HepG2 (cell line): ENCODE measurements around the gene TMA7B.

Source experiments
- EP300 ChIP-seq, 3 experiments: sonication (generic) in 1 of 3; formaldehyde crosslinking in 1 of 3; IDR thresholded peaks; 2 replicates each; pipeline versions ENCODE4 v1.5.1 to v1.6.1; 2011 to 2020; ENCODE audit warnings: low read depth in 2 of 3, low read length in 2 of 3, borderline replicate concordance in 1 of 3, improper control_type of control experiment in 1 of 3, mild to moderate bottlenecking in 1 of 3, missing genetic modification reagents in 1 of 3, moderate library complexity in 1 of 3
- FOXK2 ChIP-seq: fragments of 450-650 bp; IDR thresholded peaks from 2 replicates; pipeline ENCODE4 v1.6.1; 2016
- GPN1 ChIP-seq: sonication (generic); formaldehyde crosslinking; IDR thresholded peaks from 2 replicates; pipeline ENCODE4 v1.5.1; 2020; ENCODE audit warnings: missing genetic modification reagents, borderline replicate concordance
- HDAC1 ChIP-seq: sonication (generic); formaldehyde crosslinking; IDR thresholded peaks from 2 replicates; pipeline ENCODE4 v1.5.1; 2020; ENCODE audit warnings: mild to moderate bottlenecking, missing genetic modification reagents
- PITX1 ChIP-seq: sonication (generic); formaldehyde crosslinking; IDR thresholded peaks from 2 replicates; pipeline ENCODE4 v1.5.1; 2020; ENCODE audit warnings: mild to moderate bottlenecking, missing genetic modification reagents
- POLR2A ChIP-seq, 2 experiments: IDR thresholded peaks; 2 replicates each; pipeline ENCODE4 v1.6.1; 2011; ENCODE audit warnings: low read depth in 2 of 2, low read length in 2 of 2, mild to moderate bottlenecking in 1 of 2, moderate library complexity in 1 of 2; ENCODE audit not compliant: insufficient read depth in 1 of 2
- RXRA ChIP-seq: sonication (generic); formaldehyde crosslinking; IDR thresholded peaks from 2 replicates; pipeline ENCODE4 v1.5.1; 2020; ENCODE audit warnings: missing genetic modification reagents
- SP1 ChIP-seq, 2 experiments: fragments of 450-650 bp in 1 of 2; sonication (generic) in 1 of 2; formaldehyde crosslinking in 1 of 2; IDR thresholded peaks; 2 replicates each; pipeline versions ENCODE4 v1.4.0 to v1.6.1; 2016 to 2020; ENCODE audit warnings: missing genetic modification reagents in 1 of 2
- ZC3H4 ChIP-seq: sonication (generic); formaldehyde crosslinking; IDR thresholded peaks from 2 replicates; pipeline ENCODE4 v1.4.0; 2020; ENCODE audit warnings: missing genetic modification reagents, borderline replicate concordance
- ZNF331 ChIP-seq: sonication (generic); formaldehyde crosslinking; IDR thresholded peaks from 2 replicates; pipeline ENCODE4 v1.4.0; 2020; ENCODE audit warnings: missing genetic modification reagents
- ZNF510 ChIP-seq: sonication (generic); formaldehyde crosslinking; IDR thresholded peaks from 2 replicates; pipeline ENCODE4 v1.4.0; 2020; ENCODE audit warnings: low read depth, mild to moderate bottlenecking, missing genetic modification reagents
- TF ChIP-seq, protein P1 (sequence below): sonication (generic); formaldehyde crosslinking; IDR thresholded peaks from 2 replicates; pipeline ENCODE4 v1.4.0; 2020; ENCODE audit warnings: missing genetic modification reagents, borderline replicate concordance
- TF ChIP-seq, protein P2 (sequence below): sonication (generic); formaldehyde crosslinking; IDR thresholded peaks from 2 replicates; pipeline ENCODE4 v1.5.0; 2020; ENCODE audit warnings: missing genetic modification reagents
- TF ChIP-seq, protein P3 (sequence below): sonication (generic); formaldehyde crosslinking; IDR thresholded peaks from 2 replicates; pipeline ENCODE4 v1.5.0; 2020; ENCODE audit warnings: mild to moderate bottlenecking, missing genetic modification reagents, moderate library complexity

DNA sequence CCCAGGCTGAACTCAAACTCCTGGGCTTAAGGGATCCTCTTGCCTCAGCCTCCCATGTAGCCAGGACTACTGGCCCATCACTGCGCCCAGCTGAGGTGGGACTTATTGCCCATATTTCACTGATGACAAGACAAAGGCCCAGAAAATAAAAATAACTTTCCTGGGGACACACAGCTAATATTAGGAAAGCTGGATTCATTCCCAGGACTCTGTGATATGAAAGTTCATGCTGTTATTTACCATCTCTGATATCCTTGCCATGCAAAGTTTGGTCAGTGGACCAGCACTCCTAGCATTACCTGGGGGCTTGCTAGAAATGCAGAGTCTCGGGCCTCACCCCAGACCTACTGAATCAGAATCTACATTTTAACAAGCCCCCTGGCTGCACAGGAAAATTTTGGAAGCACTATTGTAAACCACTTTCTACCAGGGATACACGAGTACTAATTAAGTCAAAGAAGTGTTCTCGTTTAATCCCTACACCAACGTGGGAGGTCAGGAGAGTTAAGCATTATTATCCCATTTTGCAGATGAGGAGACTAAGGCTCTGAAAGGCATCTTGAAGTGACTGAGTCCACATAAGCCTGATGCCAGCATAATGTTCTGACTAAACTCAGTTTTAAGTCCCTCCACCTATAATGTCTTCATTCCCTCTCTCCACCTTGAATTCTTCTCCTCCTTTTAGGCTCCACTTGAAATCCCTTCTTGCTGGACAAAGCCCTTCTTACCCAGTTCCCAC lies 32.1 kb downstream of the TMA7B start:
- no peak for TF ChIP-seq ZNF331 (CRISPR knock-in tag)
- no peak for TF ChIP-seq ZC3H4 (CRISPR knock-in tag)
- TF ChIP-seq, protein P1, sequence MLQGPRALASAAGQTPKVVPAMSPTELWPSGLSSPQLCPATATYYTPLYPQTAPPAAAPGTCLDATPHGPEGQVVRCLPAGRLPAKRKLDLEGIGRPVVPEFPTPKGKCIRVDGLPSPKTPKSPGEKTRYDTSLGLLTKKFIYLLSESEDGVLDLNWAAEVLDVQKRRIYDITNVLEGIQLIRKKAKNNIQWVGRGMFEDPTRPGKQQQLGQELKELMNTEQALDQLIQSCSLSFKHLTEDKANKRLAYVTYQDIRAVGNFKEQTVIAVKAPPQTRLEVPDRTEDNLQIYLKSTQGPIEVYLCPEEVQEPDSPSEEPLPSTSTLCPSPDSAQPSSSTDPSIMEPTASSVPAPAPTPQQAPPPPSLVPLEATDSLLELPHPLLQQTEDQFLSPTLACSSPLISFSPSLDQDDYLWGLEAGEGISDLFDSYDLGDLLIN (CRISPR knock-in tag), result no peak
- TF ChIP-seq, protein P2, sequence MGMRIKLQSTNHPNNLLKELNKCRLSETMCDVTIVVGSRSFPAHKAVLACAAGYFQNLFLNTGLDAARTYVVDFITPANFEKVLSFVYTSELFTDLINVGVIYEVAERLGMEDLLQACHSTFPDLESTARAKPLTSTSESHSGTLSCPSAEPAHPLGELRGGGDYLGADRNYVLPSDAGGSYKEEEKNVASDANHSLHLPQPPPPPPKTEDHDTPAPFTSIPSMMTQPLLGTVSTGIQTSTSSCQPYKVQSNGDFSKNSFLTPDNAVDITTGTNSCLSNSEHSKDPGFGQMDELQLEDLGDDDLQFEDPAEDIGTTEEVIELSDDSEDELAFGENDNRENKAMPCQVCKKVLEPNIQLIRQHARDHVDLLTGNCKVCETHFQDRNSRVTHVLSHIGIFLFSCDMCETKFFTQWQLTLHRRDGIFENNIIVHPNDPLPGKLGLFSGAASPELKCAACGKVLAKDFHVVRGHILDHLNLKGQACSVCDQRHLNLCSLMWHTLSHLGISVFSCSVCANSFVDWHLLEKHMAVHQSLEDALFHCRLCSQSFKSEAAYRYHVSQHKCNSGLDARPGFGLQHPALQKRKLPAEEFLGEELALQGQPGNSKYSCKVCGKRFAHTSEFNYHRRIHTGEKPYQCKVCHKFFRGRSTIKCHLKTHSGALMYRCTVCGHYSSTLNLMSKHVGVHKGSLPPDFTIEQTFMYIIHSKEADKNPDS (CRISPR knock-in tag), result no peak
- no peak for TF ChIP-seq EP300 (IDR thresholded peaks at IDR 0.05; ENCODE audit: low read depth in 2 of 2, low read length in 2 of 2)
- TF ChIP-seq EP300 (CRISPR knock-in tag; IDR thresholded peaks at IDR 0.05; ENCODE audit: borderline replicate concordance), result no peak
- TF ChIP-seq, protein P3, sequence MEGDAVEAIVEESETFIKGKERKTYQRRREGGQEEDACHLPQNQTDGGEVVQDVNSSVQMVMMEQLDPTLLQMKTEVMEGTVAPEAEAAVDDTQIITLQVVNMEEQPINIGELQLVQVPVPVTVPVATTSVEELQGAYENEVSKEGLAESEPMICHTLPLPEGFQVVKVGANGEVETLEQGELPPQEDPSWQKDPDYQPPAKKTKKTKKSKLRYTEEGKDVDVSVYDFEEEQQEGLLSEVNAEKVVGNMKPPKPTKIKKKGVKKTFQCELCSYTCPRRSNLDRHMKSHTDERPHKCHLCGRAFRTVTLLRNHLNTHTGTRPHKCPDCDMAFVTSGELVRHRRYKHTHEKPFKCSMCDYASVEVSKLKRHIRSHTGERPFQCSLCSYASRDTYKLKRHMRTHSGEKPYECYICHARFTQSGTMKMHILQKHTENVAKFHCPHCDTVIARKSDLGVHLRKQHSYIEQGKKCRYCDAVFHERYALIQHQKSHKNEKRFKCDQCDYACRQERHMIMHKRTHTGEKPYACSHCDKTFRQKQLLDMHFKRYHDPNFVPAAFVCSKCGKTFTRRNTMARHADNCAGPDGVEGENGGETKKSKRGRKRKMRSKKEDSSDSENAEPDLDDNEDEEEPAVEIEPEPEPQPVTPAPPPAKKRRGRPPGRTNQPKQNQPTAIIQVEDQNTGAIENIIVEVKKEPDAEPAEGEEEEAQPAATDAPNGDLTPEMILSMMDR, result no peak
- no peak for TF ChIP-seq RXRA
- TF ChIP-seq PITX1 (CRISPR knock-in tag), result no peak
- no peak for TF ChIP-seq FOXK2
- TF ChIP-seq POLR2A (IDR thresholded peaks at IDR 0.05; ENCODE audit: insufficient read depth in 1 of 2, low read depth in 2 of 2, low read length in 2 of 2), result no peak
- no peak for TF ChIP-seq ZNF510 (CRISPR knock-in tag)
- no peak for TF ChIP-seq HDAC1 (CRISPR knock-in tag)
- TF ChIP-seq GPN1, result no peak
- TF ChIP-seq SP1 (IDR thresholded peaks at IDR 0.05), result no peak
- no peak for TF ChIP-seq SP1 (CRISPR knock-in tag; IDR thresholded peaks at IDR 0.05)
